UCSD-AML1 (cell line): ENCODE results near the gene RPGRIP1.
"Not testable (repeated sequence)": the region's sequence is repeated elsewhere in the genome, so short reads cannot be mapped to it uniquely, and the experiment has no call there.

Source experiments
- DNase-seq: peaks from one replicate; lab custom pipeline; 2025; ENCODE audit not compliant: unreplicated experiment; lab: John Stamatoyannopoulos, UW

RPGRIP1 gene

GRCh38 chr14:21258005-21258888 lies 21.6 kb upstream of the RPGRIP1 start:
- DNase-seq: no peak

- DNase-seq: no peak
Measured at GRCh38 chr14:21258889-21259787, 20.7 kb upstream of the RPGRIP1 start.

GRCh38 chr14:21261824-21262223 lies 18.1 kb upstream of the RPGRIP1 start:
- no peak for DNase-seq

- no peak for DNase-seq
Measured at GRCh38 chr14:21262410-21262809, 17.5 kb upstream of the RPGRIP1 start.

- no peak for DNase-seq
Measured at GRCh38 chr14:21263284-21264024, 16.4 kb upstream of the RPGRIP1 start.

GRCh38 chr14:21264025-21264801 lies 15.7 kb upstream of the RPGRIP1 start:
- DNase-seq: no peak

- DNase-seq: no peak
Measured at GRCh38 chr14:21267431-21267845, 12.4 kb upstream of the RPGRIP1 start.

- no peak for DNase-seq
Measured at GRCh38 chr14:21267886-21268616, 11.8 kb upstream of the RPGRIP1 start.

- DNase-seq: peak; percentile 28
Measured at GRCh38 chr14:21268617-21269251, 11.1 kb upstream of the RPGRIP1 start.

GRCh38 chr14:21269252-21270046 lies 10.4 kb upstream of the RPGRIP1 start, which contains the start of gene HNRNPC:
Gene HNRNPC (minus strand): TSS chr14:21269442. CDS start chr14:21234193, 35,249 bp downstream.
- DNase-seq: peak; percentile 100

- not testable (repeated sequence) for DNase-seq
Measured at GRCh38 chr14:21272661-21273060, 7.2 kb upstream of the RPGRIP1 start.

GRCh38 chr14:21275261-21275858 lies 4.5 kb upstream of the RPGRIP1 start:
- DNase-seq: no peak

- no peak for DNase-seq
Measured at GRCh38 chr14:21278632-21279031, 1.3 kb upstream of the RPGRIP1 start.

GRCh38 chr14:21281917-21282316 lies 2.0 kb downstream of the RPGRIP1 start:
- not testable (repeated sequence) for DNase-seq

GRCh38 chr14:21286516-21286915 lies 6.6 kb downstream of the RPGRIP1 start:
- not testable (repeated sequence) for DNase-seq

GRCh38 chr14:21287168-21287567 lies 7.3 kb downstream of the RPGRIP1 start:
- no peak for DNase-seq

GRCh38 chr14:21294026-21294425 lies 14.1 kb downstream of the RPGRIP1 start:
- DNase-seq: not testable (repeated sequence)

- DNase-seq: no peak
Measured at GRCh38 chr14:21298358-21298757, 18.5 kb downstream of the RPGRIP1 start.
